K562 (cell line): Measurements from ENCODE around the gene ACSM6. TPM values are rescaled to one million over a fixed set of nuclear protein-coding genes. Genes with fewer than 3 reads are reported as not detected.

Source experiments
- ATAC-seq: fragments of 200-7000 bp; cut with Tn5 transposase; 3 replicates; pipeline ENCODE4 v1.9.1; 2020; ENCODE audit warnings: moderate library complexity
- BruUV-seq: library from RNA; stranded (reverse); fragments of 400-500 nt; replicated peaks from 2 replicates; lab custom pipeline; 2021; lab: Mats Ljungman, UMichigan
- CTCF ChIA-PET: fragments of 300-600 bp; formaldehyde crosslinking; extraction: SDS; loops from one replicate; lab custom pipeline; 2021; ENCODE audit warnings: low intra/inter-chr PET ratio; lab: Yijun Ruan, JAX
- POLR2A ChIA-PET: fragments of 300-600, 350-650 bp; sonication (Branson Sonifier 250); formaldehyde crosslinking; extraction: SDS; loops from one replicate; lab custom pipeline; 2021; ENCODE audit warnings: antibody characterized with exemption, inconsistent platforms; lab: Yijun Ruan, JAX
- DNase-seq, 4 experiments: peaks; one replicate each; pipeline versions ENCODE4 v3.0.0 to v3.0.0-alpha.2; 2011 to 2018; ENCODE audit warnings: low spot score in 3 of 4, mixed read lengths in 3 of 4; ENCODE audit errors: extremely low read depth in 1 of 4
- FAIRE-seq: peaks from 2 replicates; lab custom pipeline; 2011; peaks lifted over from hg19 to GRCh38; lab: Jason Lieb, UNC
- H2AFZ ChIP-seq: 2 replicates; pipeline ENCODE4 v1.6.0; 2011; ENCODE audit warnings: low read depth, low read length, control low read depth, inconsistent platforms
- H3K27ac ChIP-seq: fragments of 200-600 bp; 3 replicates; pipeline ENCODE4 v1.8.0; 2011; ENCODE audit warnings: low read depth, mild to moderate bottlenecking, control low read depth, inconsistent platforms, low read length, moderate library complexity, mixed read lengths; ENCODE audit errors: extremely low read depth
- H3K27me3 ChIP-seq, 2 experiments: fragments of 300-600 bp in 1 of 2; 2 replicates in 1 of 2; 3 replicates in 1 of 2; pipeline versions ENCODE4 v1.6.0 to v1.8.0; 2011; ENCODE audit warnings: inconsistent platforms in 2 of 2, low read length in 2 of 2, mild to moderate bottlenecking in 1 of 2, mixed read lengths in 1 of 2, moderate library complexity in 1 of 2; ENCODE audit not compliant: control insufficient read depth in 2 of 2, insufficient read depth in 2 of 2
- H3K36me3 ChIP-seq: fragments of 300-600 bp; 3 replicates; pipeline ENCODE4 v1.8.0; 2011; ENCODE audit warnings: mild to moderate bottlenecking, low read length, inconsistent platforms; ENCODE audit not compliant: control insufficient read depth, insufficient read depth
- H3K4me1 ChIP-seq, 2 experiments: fragments of 200-600 bp in 1 of 2; replicated peaks in 1 of 2; 2 replicates in 1 of 2; 3 replicates in 1 of 2; pipeline versions ENCODE4 v1.5.1 to v1.8.0; 2011; ENCODE audit warnings: inconsistent platforms in 2 of 2, low read length in 2 of 2, mild to moderate bottlenecking in 1 of 2, mixed read lengths in 1 of 2, moderate library complexity in 1 of 2; ENCODE audit not compliant: control insufficient read depth in 2 of 2, insufficient read depth in 2 of 2
- H3K4me2 ChIP-seq: 2 replicates; pipeline ENCODE4 v1.6.1; 2011; ENCODE audit warnings: low read length, control low read depth, inconsistent platforms, mixed read lengths; ENCODE audit not compliant: insufficient read depth
- H3K4me3 ChIP-seq: fragments of 200-600 bp; sonication (generic), shearing (Covaris generic); 2 replicates; pipeline ENCODE4 v1.5.1; 2016; ENCODE audit warnings: control low read depth, inconsistent platforms
- H3K79me2 ChIP-seq: fragments of 200-600 bp; 3 replicates; pipeline ENCODE4 v1.8.0; 2011; ENCODE audit warnings: low read length, inconsistent platforms; ENCODE audit not compliant: control insufficient read depth, insufficient read depth
- H3K9ac ChIP-seq, 2 experiments: 2 replicates each; pipeline versions ENCODE4 v1.6.0 to v1.6.1; 2011; ENCODE audit warnings: low read depth in 2 of 2, low read length in 2 of 2, control low read depth in 1 of 2, inconsistent platforms in 1 of 2, mild to moderate bottlenecking in 1 of 2, mixed read lengths in 1 of 2; ENCODE audit not compliant: insufficient read depth in 1 of 2
- H3K9me1 ChIP-seq: one replicate; pipeline ENCODE4 v1.6.0; 2011; ENCODE audit warnings: inconsistent platforms, mild to moderate bottlenecking, low read length, moderate library complexity; ENCODE audit not compliant: control insufficient read depth, insufficient read depth
- H3K9me3 ChIP-seq: replicated peaks from 2 replicates; pipeline ENCODE4 v1.5.1; 2011; ENCODE audit warnings: low read depth, low read length, inconsistent platforms; ENCODE audit not compliant: control insufficient read depth, insufficient read depth
- H4K20me1 ChIP-seq: replicated peaks from 2 replicates; pipeline ENCODE4 v1.6.1; 2011; ENCODE audit warnings: low read length, inconsistent platforms, mixed read lengths; ENCODE audit not compliant: control insufficient read depth, insufficient read depth
- HMGN3 ChIP-seq: IDR thresholded peaks from 2 replicates; pipeline ENCODE4 v1.6.1; 2011; ENCODE audit warnings: borderline replicate concordance, low read depth, mild to moderate bottlenecking, mixed read lengths, low read length; ENCODE audit not compliant: insufficient read length; ENCODE audit errors: extremely low read depth
- MEF2A ChIP-seq: IDR thresholded peaks from 2 replicates; pipeline ENCODE4 v1.6.1; 2011; ENCODE audit warnings: low read depth, mild to moderate bottlenecking, low read length, moderate library complexity; ENCODE audit not compliant: control insufficient read depth
- NR2C2 ChIP-seq, 2 experiments: fragments of 200-800 bp in 1 of 2; sonication (Bioruptor generic) in 1 of 2; sonication (generic) in 1 of 2; formaldehyde crosslinking in 1 of 2; IDR thresholded peaks; 2 replicates each; pipeline versions ENCODE4 v1.6.1 to v1.8.0; 2016 to 2022; ENCODE audit warnings: mild to moderate bottlenecking in 1 of 2, missing compliant biosample characterization in 1 of 2, missing genetic modification characterization in 1 of 2, missing genetic modification reagents in 1 of 2
- POU5F1 ChIP-seq: fragments of 150-350 bp; IDR thresholded peaks from 2 replicates; pipeline ENCODE4 v1.6.1; 2014; ENCODE audit warnings: borderline replicate concordance, low read length, low read depth, mild to moderate bottlenecking; ENCODE audit not compliant: partially characterized antibody
- TARDBP ChIP-seq: fragments of 450-650 bp; IDR thresholded peaks from 2 replicates; pipeline ENCODE4 v1.6.1; 2016
- ZBTB17 ChIP-seq: fragments of 450-650 bp; formaldehyde crosslinking; IDR thresholded peaks from 2 replicates; pipeline ENCODE4 v1.4.0; 2020; ENCODE audit warnings: mild to moderate bottlenecking
- ZNF133 ChIP-seq: fragments of 250-450 bp; sonication (Bioruptor Pico); IDR thresholded peaks from 2 replicates; pipeline ENCODE4 v1.4.0; 2020; ENCODE audit warnings: mild to moderate bottlenecking
- WGBS: fragments of 100-300 bp; shearing (Covaris generic); methylation state at CpG from one replicate; pipeline ENCODE4 v1.1.6; 2016; ENCODE audit warnings: low coverage, mixed read lengths; ENCODE audit not compliant: insufficient coverage; ENCODE audit errors: missing lambda C conversion rate; 5-methylcytosine and 5-hydroxymethylcytosine counted together
- in situ Hi-C: fragments of 300-500 bp; cut with MboI; formaldehyde crosslinking; loops from 4 replicates; pipeline ENCODE4 v1.15.0; 2018; ENCODE audit warnings: inconsistent platforms, mixed read lengths
- intact Hi-C: fragments of 100-400 bp; cut with micrococcal nuclease; formaldehyde crosslinking; loops from 2 replicates; pipeline ENCODE4 v1.14.2; 2022
- polyA plus RNA-seq, 8 experiments: library from polyadenylated mRNA; depleted of rRNA in 4 of 8; stranded (reverse) in 5 of 8; unstranded in 3 of 8; fragments of >200 nt; fragmentation: Nextera tagmentation in 2 of 8; fragmentation: Illumina TruSeq in 1 of 8; extraction: Ambion mirVana in 2 of 8; extraction: Trizol in 1 of 8; gene quantifications; 2 replicates each; pipeline versions ENCODE4 v1.2.1 to v1.2.3, GENCODE V29; 2011 to 2014; ENCODE audit warnings: inconsistent platforms in 1 of 8, missing spikeins in 1 of 8
- total RNA-seq, 7 experiments: library from RNA; depleted of rRNA in 6 of 7; stranded (reverse); fragments of >200 nt in 6 of 7; fragmentation: Illumina TruSeq in 2 of 7; extraction: Trizol in 2 of 7; gene quantifications; 2 replicates each; pipeline versions ENCODE4 v1.2.1 to v1.2.3, GENCODE V29; 2011 to 2021; ENCODE audit warnings: low replicate concordance in 1 of 7

The ACSM6 gene
- total and polyA plus RNA-seq, 9 of the 15 experiments (the other 6 are each of a cell fraction or from before 2014, with no cell fraction given): not detected

DNA sequence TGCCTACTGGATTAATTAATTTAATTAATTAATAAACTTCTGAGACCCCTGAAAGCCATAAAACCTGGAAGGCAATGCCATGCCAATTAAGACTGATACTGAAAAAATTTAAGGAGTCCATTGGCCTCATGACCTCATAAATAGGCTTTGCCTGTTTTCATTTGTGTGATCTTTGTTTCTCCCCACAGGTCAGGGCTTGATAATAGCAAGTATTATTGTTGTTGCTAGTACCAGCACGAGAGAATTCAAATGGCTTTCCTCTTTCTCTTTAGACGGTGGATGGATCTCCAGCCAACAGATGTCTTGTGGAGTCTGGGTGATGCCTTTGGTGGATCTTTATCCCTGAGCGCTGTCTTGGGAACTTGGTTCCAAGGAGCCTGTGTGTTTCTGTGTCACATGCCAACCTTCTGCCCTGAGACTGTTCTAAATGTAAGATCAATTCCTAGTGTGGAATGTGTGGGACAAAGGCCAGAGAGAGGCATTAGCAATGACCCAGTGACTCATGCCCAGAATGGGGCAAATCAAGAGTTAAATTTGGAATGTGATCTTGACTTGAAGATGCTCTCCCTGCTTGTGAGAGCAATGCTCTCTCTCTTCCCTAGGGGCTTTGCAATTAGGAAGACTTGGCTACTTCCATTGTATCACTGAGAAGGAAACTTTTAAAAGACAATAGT lies 17.7 kb downstream of the ACSM6 start:
- no peak overlapping the region for H3K27ac ChIP-seq
- BruUV-seq: no TSS peak
- no peaks in the 10 kb centered on the region for H3K36me3 ChIP-seq
- in situ Hi-C loops: no loop called here
- POLR2A ChIA-PET: interaction anchor here (0.7 kb wide), 1 partner anchor 331 kb away, joined by 3 read pairs; no protein-coding TSS in a partner anchor
- intact Hi-C loops: no loop called here
- TF ChIP-seq ZBTB17 (CRISPR knock-in tag) (no peak), TARDBP (no peak), NR2C2 (CRISPR knock-in tag; IDR thresholded peaks at IDR 0.05) (no peak), NR2C2 (tag; IDR thresholded peaks at IDR 0.05) (no peak), POU5F1 (no peak), MEF2A (no peak), HMGN3 (no peak), ZNF133 (CRISPR knock-in tag) (no peak)
- TF ChIP-seq, all 486 proteins: peak for 0
- Histone ChIP-seq H3K4me1 (no peaks in the 10 kb centered on the region; a peak in 1 of 5 replicates), H3K4me3 (no peak overlapping the region), H2AFZ (no peak overlapping the region), H4K20me1 (no peaks in the 10 kb centered on the region), H3K9me1 (no peaks in the 10 kb centered on the region), H3K79me2 (no peaks in the 10 kb centered on the region), H3K27me3 (no peaks in the 10 kb centered on the region; a peak in 1 of 5 replicates), H3K9ac (no peak overlapping the region), H3K9me3 (no peaks in the 10 kb centered on the region), H3K4me2 (no peak overlapping the region)
- ATAC-seq (no peak), DNase-seq (no peak), FAIRE-seq (no peak)
- WGBS: 5% methylated on average over 3 of the region's 3 CpGs
- CTCF ChIA-PET: no interaction called here
